ENCODE measurements around the gene IL36G. TPM values are rescaled to one million over a fixed set of nuclear protein-coding genes. Genes with fewer than 3 reads are reported as not detected.

Gene IL36G
- total and polyA plus RNA-seq, 2 experiments from 2014 or later = not detected

GRCh38 chr2:113027691-113028090 is 49.9 kb downstream of the IL36G start (continued):
- no peak for TF ChIP-seq REST (IDR thresholded peaks at IDR 0.05; ENCODE audit: unreplicated experiment)
- no peak for TF ChIP-seq STAT1 (IDR thresholded peaks at IDR 0.05; ENCODE audit: unreplicated experiment)
- no peak for TF ChIP-seq ZNF331 (CRISPR knock-in tag; IDR thresholded peaks at IDR 0.05; ENCODE audit: low read depth)
- no peak for TF ChIP-seq EZH2 (IDR thresholded peaks at IDR 0.05; ENCODE audit: low read depth, unreplicated experiment)

GRCh38 chr2:113028112-113028511 is 50.3 kb downstream of the IL36G start:
- no peaks in the 10 kb centered on the region for H3K79me2 ChIP-seq (replicated peaks; ENCODE audit: insufficient read depth)
- H3K36me3 Mint-ChIP-seq (ENCODE audit: low read depth) = no peaks in the 10 kb centered on the region
- peaks cover 12% of the 10 kb centered on the region; the same call in 1 of the 2 replicates for H3K9me2 ChIP-seq (ENCODE audit: insufficient read depth)
- H3K27me3 ChIP-seq (ENCODE audit: insufficient read depth) = no peaks in the 10 kb centered on the region
- H3K4me3 ChIP-seq = no peak overlapping the region
- no peak overlapping the region for H3K27ac ChIP-seq (ENCODE audit: low read depth)
- DNase-seq (ENCODE audit: low spot score) = peak; percentile 15
- ATAC-seq = peak; percentile 73
- H3K4me3 Mint-ChIP-seq = no peak overlapping the region
- no peaks in the 10 kb centered on the region for H3F3A ChIP-seq (replicated peaks; ENCODE audit: low read depth)
- no peak for TF ChIP-seq ETS1 (IDR thresholded peaks at IDR 0.05)
- TF ChIP-seq EZH2phosphoT487 (IDR thresholded peaks at IDR 0.05; ENCODE audit: unreplicated experiment) = no peak
- TF ChIP-seq POLR2AphosphoS5 (IDR thresholded peaks at IDR 0.05; ENCODE audit: low read depth) = no peak
- no peak for TF ChIP-seq CTCF (conservative IDR thresholded peaks at IDR 0.05; ENCODE audit: low read depth in 2 of 2)
- no peak for TF ChIP-seq NANOG (IDR thresholded peaks at IDR 0.05; ENCODE audit: borderline replicate concordance)
- TF ChIP-seq STAT1 (IDR thresholded peaks at IDR 0.05; ENCODE audit: unreplicated experiment) = no peak
- TF ChIP-seq EZH2 (IDR thresholded peaks at IDR 0.05; ENCODE audit: low read depth, unreplicated experiment) = no peak
- no peak for TF ChIP-seq REST (IDR thresholded peaks at IDR 0.05; ENCODE audit: unreplicated experiment)
- TF ChIP-seq JUNB (IDR thresholded peaks at IDR 0.05; ENCODE audit: unreplicated experiment) = no peak
- no peak for TF ChIP-seq ZNF114 (CRISPR knock-in tag; IDR thresholded peaks at IDR 0.05)
- TF ChIP-seq ZNF331 (CRISPR knock-in tag; IDR thresholded peaks at IDR 0.05; ENCODE audit: low read depth) = no peak
- no peaks in the 10 kb centered on the region for H4K20me1 ChIP-seq (replicated peaks; ENCODE audit: insufficient read depth)
- H3K9me3 Mint-ChIP-seq = no peaks in the 10 kb centered on the region; the same call in 1 of the 3 replicates
- no peaks in the 10 kb centered on the region for H3K36me3 ChIP-seq (ENCODE audit: insufficient read depth)
- no peak overlapping the region for H3K4me2 ChIP-seq
- H2AFZ ChIP-seq = peak overlapping the region; percentile 63; the same call in 1 of the 2 replicates
- peaks cover 5% of the 10 kb centered on the region for H3K27me3 Mint-ChIP-seq (ENCODE audit: insufficient read depth, low read depth, poor library complexity)
- peaks cover 13% of the 10 kb centered on the region; the same call in 2 of the 3 replicates for H3K4me1 Mint-ChIP-seq
- peaks cover 5% of the 10 kb centered on the region; the same call in 1 of the 2 replicates for H3K4me1 ChIP-seq (ENCODE audit: insufficient read depth)
- H3K27ac Mint-ChIP-seq = no peak overlapping the region

Measured in GM23338 (cell line).